Cardiac ventricle fibroblast (primary cell): Measurements from ENCODE around the gene BTBD16. TPM values are rescaled to one million over a fixed set of nuclear protein-coding genes. Genes with fewer than 3 reads are reported as not detected.

Experiments used
- total RNA-seq: library from RNA; depleted of rRNA; stranded (reverse); fragments of >200 nt; gene quantifications from 2 replicates; pipeline ENCODE4 v1.2.3, GENCODE V29; 2015

The BTBD16 gene
- not detected in 2 replicates for total RNA-seq

DNA sequence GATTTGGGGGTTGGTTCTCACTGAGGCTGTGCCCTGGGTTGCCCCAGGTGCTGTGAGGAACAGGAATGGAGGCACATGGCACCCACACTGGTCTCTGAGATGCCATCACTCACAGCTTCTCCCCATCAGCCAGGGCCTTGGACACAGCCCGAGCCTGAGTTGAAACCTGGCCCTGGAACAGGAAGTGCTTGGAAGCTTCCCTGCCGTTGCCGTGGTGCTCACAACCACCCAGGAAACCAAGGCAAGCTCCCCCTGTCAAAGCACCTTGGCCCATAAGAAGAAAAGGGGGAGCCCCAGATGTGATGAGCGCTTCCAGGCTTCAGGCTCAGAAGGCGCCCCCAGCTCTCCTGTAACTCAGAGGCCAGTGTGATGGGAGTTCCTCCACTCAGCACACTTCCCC is at the start of gene BTBD16:
BTBD16 (plus strand) TSS at position 221 of the 400 bp plus-strand sequence. CDS start 3,786 bp downstream, outside the sequence.

GRCh38 chr10:122374237-122374858 is 103.3 kb downstream of the BTBD16 start, which contains the start of gene PLEKHA1:
Gene PLEKHA1 (plus strand): TSS chr10:122374708. CDS start chr10:122393201, 18,493 bp downstream.

Other genes starting within 250 kb of the BTBD16 start
- 13.7 and 14.7 TPM in 2 replicates for gene PLEKHA1, start 103.4 kb downstream of the BTBD16 start, total RNA-seq
- gene ARMS2, start 183.4 kb downstream of the BTBD16 start, total RNA-seq = not detected in 2 replicates
- gene HTRA1, start 190.3 kb downstream of the BTBD16 start, total RNA-seq = 789 and 827 TPM in 2 replicates